Neural progenitor cell (in vitro differentiated cells): ENCODE data around the gene NCKAP5. TPM values are rescaled to one million over a fixed set of nuclear protein-coding genes. Genes with fewer than 3 reads are reported as not detected.
A peak's percentile ranks its signal among the peaks of the same experiment; 100 is the strongest.

Experiments used
- DNase-seq: peaks from one replicate; pipeline ENCODE4 v3.0.0-alpha.2; 2016; ENCODE audit warnings: low spot score
- H2AFZ ChIP-seq: fragments of 200-600 bp; sonication (generic); replicated peaks from 2 replicates; pipeline ENCODE4 v1.6.1; 2016; ENCODE audit warnings: antibody characterized with exemption
- H3F3A ChIP-seq: fragments of 200-600 bp; sonication (generic); 2 replicates; pipeline ENCODE4 v1.6.1; 2016; ENCODE audit warnings: antibody characterized with exemption, low read depth
- H3K27ac ChIP-seq: fragments of 200-600 bp; sonication (generic); 2 replicates; pipeline ENCODE4 v1.5.1; 2016; ENCODE audit warnings: mild to moderate bottlenecking
- H3K27me3 ChIP-seq: fragments of 200-600 bp; sonication (generic); 2 replicates; pipeline ENCODE4 v1.6.1; 2016; ENCODE audit warnings: mild to moderate bottlenecking, moderate library complexity
- H3K36me3 ChIP-seq: fragments of 200-600 bp; sonication (generic); 2 replicates; pipeline ENCODE4 v1.5.1; 2016
- H3K4me1 ChIP-seq: fragments of 200-600 bp; sonication (generic); 2 replicates; pipeline ENCODE4 v1.6.1; 2016; ENCODE audit warnings: mixed run types
- H3K4me2 ChIP-seq: fragments of 200-600 bp; sonication (generic); 2 replicates; pipeline ENCODE4 v1.6.1; 2016
- H3K4me3 ChIP-seq: fragments of 200-600 bp; sonication (generic); 2 replicates; pipeline ENCODE4 v1.5.1; 2016
- H3K79me2 ChIP-seq: fragments of 200-600 bp; sonication (generic); 2 replicates; pipeline ENCODE4 v1.6.1; 2016; ENCODE audit warnings: low read depth
- H3K9ac ChIP-seq: fragments of 200-600 bp; sonication (generic); 2 replicates; pipeline ENCODE4 v1.6.1; 2016
- H3K9me3 ChIP-seq: fragments of 200-600 bp; sonication (generic); 2 replicates; pipeline ENCODE4 v1.5.1; 2016; ENCODE audit warnings: low read depth
- H4K20me1 ChIP-seq: fragments of 200-600 bp; sonication (generic); 2 replicates; pipeline ENCODE4 v1.6.1; 2016; ENCODE audit warnings: low read depth
- H3K27ac Mint-ChIP-seq: 3 replicates; pipeline ENCODE4 v1.8.0; 2021; ENCODE audit warnings: mixed read lengths
- H3K27me3 Mint-ChIP-seq: 2 replicates; pipeline ENCODE4 v1.8.0; 2022; ENCODE audit warnings: low read depth, mild to moderate bottlenecking, inconsistent platforms, moderate library complexity, mixed read lengths; ENCODE audit not compliant: insufficient read depth
- H3K36me3 Mint-ChIP-seq: 3 replicates; pipeline ENCODE4 v1.8.0; 2021; ENCODE audit warnings: mixed read lengths
- H3K4me1 Mint-ChIP-seq: 3 replicates; pipeline ENCODE4 v1.8.0; 2021; ENCODE audit warnings: mixed read lengths
- H3K4me3 Mint-ChIP-seq: 3 replicates; pipeline ENCODE4 v1.8.0; 2021; ENCODE audit warnings: mild to moderate bottlenecking, moderate library complexity, mixed read lengths
- H3K9me3 Mint-ChIP-seq: 3 replicates; pipeline ENCODE4 v1.8.0; 2020; ENCODE audit warnings: mixed read lengths
- EZH2 ChIP-seq: fragments of 200-600 bp; sonication (generic); IDR thresholded peaks from 2 replicates; pipeline ENCODE4 v1.6.1; 2017; ENCODE audit warnings: antibody characterized with exemption, mild to moderate bottlenecking, moderate library complexity
- EZH2phosphoT487 ChIP-seq: fragments of 200-600 bp; sonication (generic); IDR thresholded peaks from 2 replicates; pipeline ENCODE4 v1.6.1; 2017; ENCODE audit warnings: antibody characterized with exemption
- total RNA-seq: library from RNA; depleted of rRNA; stranded (reverse); fragments of >200 nt; gene quantifications from 2 replicates; pipeline ENCODE4 v1.2.3, GENCODE V29; 2015; ENCODE audit warnings: low replicate concordance
- TF ChIP-seq, protein P1 (sequence below): fragments of 200-600 bp; sonication (generic); IDR thresholded peaks from 2 replicates; pipeline ENCODE4 v1.5.1; 2017; ENCODE audit warnings: antibody characterized with exemption, mild to moderate bottlenecking

NCKAP5 gene
- total RNA-seq, 1 donor from 2014 or later = 0.47 TPM

DNA sequence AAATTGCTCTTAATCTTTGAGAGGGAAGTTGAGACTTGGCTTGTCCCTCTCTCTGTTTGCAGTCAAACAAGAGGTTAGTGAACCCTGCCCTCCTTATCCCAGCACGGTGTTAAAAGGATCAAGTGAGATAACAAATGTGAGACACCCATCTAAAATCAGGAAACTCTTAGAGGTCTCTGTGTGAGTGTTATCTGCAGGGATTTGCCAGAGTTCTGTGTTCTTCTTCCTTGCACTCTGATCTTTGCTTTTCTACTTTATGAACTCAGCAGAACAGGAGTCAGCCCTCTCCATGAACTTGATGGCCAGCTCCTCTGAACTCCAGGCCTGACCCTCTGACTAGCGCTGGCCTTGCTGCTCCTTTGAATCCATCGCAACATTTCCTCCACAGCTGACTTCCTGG, 123.8 kb downstream of the NCKAP5 start:
- Histone ChIP-seq H3K4me3 (no peak overlapping the region), H3F3A (no peaks in the 10 kb centered on the region), H3K4me2 (no peak overlapping the region), H3K9me3 (no peaks in the 10 kb centered on the region), H4K20me1 (no peaks in the 10 kb centered on the region), H3K27ac (no peak overlapping the region), H3K79me2 (no peaks in the 10 kb centered on the region), H3K36me3 (no peaks in the 10 kb centered on the region), H3K27me3 (no peaks in the 10 kb centered on the region), H3K9ac (no peak overlapping the region), H3K4me1 (no peaks in the 10 kb centered on the region), H2AFZ (no peak overlapping the region)
- no peak for DNase-seq
- peaks cover 13% of the 10 kb centered on the region for H3K4me1 Mint-ChIP-seq
- peak overlapping the region; percentile 26 for H3K27ac Mint-ChIP-seq
- TF ChIP-seq, protein P1, sequence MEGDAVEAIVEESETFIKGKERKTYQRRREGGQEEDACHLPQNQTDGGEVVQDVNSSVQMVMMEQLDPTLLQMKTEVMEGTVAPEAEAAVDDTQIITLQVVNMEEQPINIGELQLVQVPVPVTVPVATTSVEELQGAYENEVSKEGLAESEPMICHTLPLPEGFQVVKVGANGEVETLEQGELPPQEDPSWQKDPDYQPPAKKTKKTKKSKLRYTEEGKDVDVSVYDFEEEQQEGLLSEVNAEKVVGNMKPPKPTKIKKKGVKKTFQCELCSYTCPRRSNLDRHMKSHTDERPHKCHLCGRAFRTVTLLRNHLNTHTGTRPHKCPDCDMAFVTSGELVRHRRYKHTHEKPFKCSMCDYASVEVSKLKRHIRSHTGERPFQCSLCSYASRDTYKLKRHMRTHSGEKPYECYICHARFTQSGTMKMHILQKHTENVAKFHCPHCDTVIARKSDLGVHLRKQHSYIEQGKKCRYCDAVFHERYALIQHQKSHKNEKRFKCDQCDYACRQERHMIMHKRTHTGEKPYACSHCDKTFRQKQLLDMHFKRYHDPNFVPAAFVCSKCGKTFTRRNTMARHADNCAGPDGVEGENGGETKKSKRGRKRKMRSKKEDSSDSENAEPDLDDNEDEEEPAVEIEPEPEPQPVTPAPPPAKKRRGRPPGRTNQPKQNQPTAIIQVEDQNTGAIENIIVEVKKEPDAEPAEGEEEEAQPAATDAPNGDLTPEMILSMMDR = no peak
- no peak for TF ChIP-seq EZH2
- TF ChIP-seq EZH2phosphoT487 = no peak
- H3K36me3 Mint-ChIP-seq = peaks cover 3% of the 10 kb centered on the region
- no peak overlapping the region for H3K4me3 Mint-ChIP-seq
- H3K27me3 Mint-ChIP-seq = peaks cover 3% of the 10 kb centered on the region
- no peaks in the 10 kb centered on the region for H3K9me3 Mint-ChIP-seq

DNA sequence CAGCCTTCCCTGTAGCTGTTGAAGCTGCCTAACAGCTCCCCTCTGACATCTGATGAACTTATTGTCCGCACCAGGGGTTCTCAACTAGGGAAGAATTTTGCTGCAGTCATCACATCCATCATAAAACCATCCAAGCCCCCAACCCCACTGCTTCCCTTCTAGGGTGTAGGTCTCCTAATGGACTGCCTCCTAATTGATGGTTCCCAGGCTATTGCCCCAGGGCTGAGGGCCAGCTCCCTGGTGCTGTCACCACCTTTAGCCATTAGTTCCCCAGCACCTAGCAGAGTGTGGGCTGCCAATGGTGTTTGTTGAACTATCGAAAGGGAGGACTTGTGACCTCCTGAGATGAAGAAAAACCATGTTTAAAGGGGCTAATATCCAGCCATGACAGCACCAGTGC, 125.9 kb downstream of the NCKAP5 start:
- H3K79me2 ChIP-seq = no peaks in the 10 kb centered on the region
- no peak for DNase-seq
- H3K4me1 Mint-ChIP-seq = peaks cover 19% of the 10 kb centered on the region
- TF ChIP-seq EZH2 (no peak), EZH2phosphoT487 (no peak)
- TF ChIP-seq, protein P1 = no peak
- no peaks in the 10 kb centered on the region for H3K36me3 ChIP-seq
- no peak overlapping the region for H2AFZ ChIP-seq
- peaks cover 3% of the 10 kb centered on the region for H3K36me3 Mint-ChIP-seq
- no peak overlapping the region for H3K27ac ChIP-seq
- H3K4me1 ChIP-seq = no peaks in the 10 kb centered on the region
- H3K9me3 ChIP-seq = no peaks in the 10 kb centered on the region
- H3K27me3 ChIP-seq = no peaks in the 10 kb centered on the region
- no peak overlapping the region for H3K4me2 ChIP-seq
- H3K9me3 Mint-ChIP-seq = no peaks in the 10 kb centered on the region
- peaks cover 3% of the 10 kb centered on the region for H3K27me3 Mint-ChIP-seq
- H3F3A ChIP-seq = no peaks in the 10 kb centered on the region
- H4K20me1 ChIP-seq = no peaks in the 10 kb centered on the region
- H3K9ac ChIP-seq = no peak overlapping the region
- no peak overlapping the region for H3K4me3 Mint-ChIP-seq
- H3K4me3 ChIP-seq = no peak overlapping the region
- H3K27ac Mint-ChIP-seq = no peak overlapping the region

DNA sequence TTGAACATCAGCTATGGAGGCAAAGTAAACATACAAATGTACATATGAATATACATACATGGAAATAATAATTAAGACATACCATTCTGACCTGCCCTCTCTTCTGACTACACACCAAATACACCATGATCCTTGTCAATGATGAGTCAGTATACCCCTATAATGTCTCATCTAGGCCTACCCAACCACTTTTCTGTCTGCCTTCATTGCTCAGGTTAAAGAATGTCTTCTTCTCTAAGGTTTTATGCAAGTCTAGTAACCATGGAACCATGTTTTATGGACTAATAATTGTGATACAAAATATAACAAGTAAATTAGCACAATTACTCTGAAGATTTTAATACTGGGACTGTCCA, 128.7 kb downstream of the NCKAP5 start:
- Histone ChIP-seq H3F3A (no peaks in the 10 kb centered on the region), H3K9ac (no peak overlapping the region), H3K9me3 (no peaks in the 10 kb centered on the region), H4K20me1 (no peaks in the 10 kb centered on the region), H3K4me2 (no peak overlapping the region), H3K27ac (no peak overlapping the region), H3K79me2 (no peaks in the 10 kb centered on the region), H3K4me3 (no peak overlapping the region), H3K27me3 (no peaks in the 10 kb centered on the region), H3K4me1 (no peaks in the 10 kb centered on the region), H3K36me3 (no peaks in the 10 kb centered on the region), H2AFZ (no peak overlapping the region)
- Mint-ChIP-seq H3K4me3 (no peak overlapping the region), H3K36me3 (peaks cover 6% of the 10 kb centered on the region), H3K4me1 (peaks cover 16% of the 10 kb centered on the region), H3K9me3 (no peaks in the 10 kb centered on the region), H3K27ac (no peak overlapping the region), H3K27me3 (peaks cover 3% of the 10 kb centered on the region)
- TF ChIP-seq EZH2phosphoT487 = no peak
- no peak for TF ChIP-seq EZH2
- TF ChIP-seq, protein P1 = no peak
- no peak for DNase-seq
